Gastroesophageal sphincter (tissue), 3 donors: ENCODE data around the gene NOL3.

Experiments
- CTCF ChIP-seq, 4 experiments: fragments of 200-600 bp in 2 of 4; fragments of 450-650 bp in 2 of 4; sonication (generic) in 1 of 4; IDR thresholded peaks; one replicate each; pipeline ENCODE4 v1.5.1; 2017 to 2019; ENCODE audit warnings: antibody characterized with exemption in 4 of 4, mild to moderate bottlenecking in 2 of 4, moderate library complexity in 2 of 4
- EP300 ChIP-seq: sonication (generic); formaldehyde crosslinking; IDR thresholded peaks from one replicate; pipeline ENCODE4 v1.6.1; 2017; ENCODE audit warnings: antibody characterized with exemption, mild to moderate bottlenecking
- POLR2A ChIP-seq, 2 donors: fragments of 450-650 bp; IDR thresholded peaks; one replicate each; pipeline ENCODE4 v1.6.1; 2017; ENCODE audit warnings: antibody characterized with exemption in 2 of 2, mild to moderate bottlenecking in 2 of 2, moderate library complexity in 1 of 2
- POLR2AphosphoS5 ChIP-seq: sonication (generic); formaldehyde crosslinking; IDR thresholded peaks from one replicate; pipeline ENCODE4 v1.6.1; 2017; ENCODE audit warnings: antibody characterized with exemption

- no peak for TF ChIP-seq CTCF (IDR thresholded peaks at IDR 0.05)
- TF ChIP-seq EP300 = no peak
- no peak for TF ChIP-seq POLR2AphosphoS5
- no peak for TF ChIP-seq POLR2A (IDR thresholded peaks at IDR 0.05)
These were observed 8.7 kb upstream of the NOL3 start for GRCh38 chr16:67161595-67162058.
